Fibroblast of the conjunctiva (primary cell): Measurements from ENCODE around the gene GRAMD2B.
"Not testable (repeated sequence)": the region's sequence is repeated elsewhere in the genome, so short reads cannot be mapped to it uniquely, and the experiment has no call there.

Experiments used
- DNase-seq: peaks from one replicate; pipeline ENCODE4 v3.0.0-alpha.2; 2010; ENCODE audit warnings: low read depth

GRAMD2B gene, protein sequence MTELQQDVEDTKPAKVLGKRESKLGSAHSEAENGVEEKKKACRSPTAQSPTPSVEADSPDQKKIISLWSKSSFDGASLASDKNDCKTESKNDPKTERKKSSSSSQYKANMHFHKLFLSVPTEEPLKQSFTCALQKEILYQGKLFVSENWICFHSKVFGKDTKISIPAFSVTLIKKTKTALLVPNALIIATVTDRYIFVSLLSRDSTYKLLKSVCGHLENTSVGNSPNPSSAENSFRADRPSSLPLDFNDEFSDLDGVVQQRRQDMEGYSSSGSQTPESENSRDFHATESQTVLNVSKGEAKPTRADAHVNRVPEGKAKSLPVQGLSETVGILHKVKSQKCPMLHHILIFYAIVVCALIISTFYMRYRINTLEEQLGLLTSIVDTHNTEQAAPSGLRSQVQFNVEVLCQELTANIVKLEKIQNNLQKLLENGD

DNA sequence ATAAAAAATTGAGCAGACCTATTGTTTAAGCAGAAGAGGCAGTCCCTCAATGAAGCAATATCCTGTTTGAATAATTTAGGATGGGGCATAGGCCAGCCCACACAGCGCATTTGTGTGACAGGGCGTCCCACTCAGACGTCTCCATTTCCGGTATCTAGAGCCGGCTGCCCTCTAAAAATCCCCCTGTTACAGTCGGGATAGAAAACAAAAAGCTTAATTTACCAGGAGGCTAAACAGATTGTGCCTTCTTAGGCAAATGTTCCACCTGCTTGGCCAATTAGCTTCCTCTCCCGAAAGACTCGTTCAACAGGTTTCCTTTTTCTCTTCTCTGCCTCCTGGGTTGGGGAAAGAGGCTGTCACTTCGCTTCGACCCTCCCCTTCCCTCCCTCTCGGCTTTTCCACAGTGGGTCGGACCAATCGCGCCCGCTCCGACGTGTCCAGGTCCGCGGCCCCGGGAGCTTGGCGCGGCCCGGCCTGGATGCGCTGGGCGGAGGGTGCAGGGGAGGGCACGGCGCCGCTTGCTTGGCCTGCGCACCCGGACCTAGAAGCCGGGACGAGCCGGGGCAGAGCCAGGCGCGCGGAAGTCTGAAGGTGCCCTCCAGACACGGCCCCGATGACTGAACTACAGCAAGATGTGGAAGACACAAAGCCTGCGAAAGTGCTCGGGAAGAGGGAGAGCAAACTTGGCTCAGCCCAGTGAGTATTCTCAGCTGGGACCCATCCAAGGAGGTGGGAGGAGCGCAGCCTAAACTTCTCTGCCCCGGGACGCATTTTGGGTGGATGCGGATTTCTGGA is at the start of gene GRAMD2B:
TSS of gene GRAMD2B (plus strand) at position 416 of the 795 bp plus-strand sequence. CDS start at position 614, 198 bp downstream.
- DNase-seq, result peak; percentile 70

DNA sequence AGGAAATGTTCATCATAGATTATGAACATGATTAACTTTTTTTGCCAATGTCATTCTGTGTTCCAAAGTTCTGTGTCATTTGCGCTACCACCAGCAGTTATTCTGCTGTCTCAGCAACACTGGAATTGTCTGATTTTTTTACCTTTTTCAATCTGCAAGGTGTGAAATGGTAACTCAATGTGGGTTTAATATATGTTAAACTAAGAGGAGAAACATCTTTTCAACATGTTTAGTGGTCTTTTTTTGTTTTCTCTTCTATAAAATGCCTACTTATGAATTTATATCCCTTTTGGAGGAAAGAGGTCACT is 49.1 kb upstream of the GRAMD2B start:
- DNase-seq, result no peak

DNA sequence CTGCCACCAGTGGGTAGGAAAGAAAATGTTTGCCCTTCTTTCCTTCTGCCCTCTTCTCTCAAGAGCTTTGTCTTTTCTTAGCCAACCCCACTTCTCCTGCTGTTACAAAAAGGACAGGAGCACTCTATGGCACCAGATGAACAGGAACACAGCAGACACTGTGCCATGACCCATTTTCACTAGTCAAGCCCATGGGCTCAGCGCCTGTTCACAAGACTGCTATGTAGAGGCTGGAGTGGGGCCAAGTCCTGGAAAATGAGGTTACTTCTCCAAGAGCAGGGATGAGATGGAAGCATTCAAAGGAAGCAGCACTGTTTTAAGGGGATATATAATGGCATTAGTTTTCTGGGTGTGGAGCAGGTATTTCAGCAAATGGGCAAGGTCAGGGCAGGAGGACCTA is 46.8 kb upstream of the GRAMD2B start:
- no peak for DNase-seq

DNA sequence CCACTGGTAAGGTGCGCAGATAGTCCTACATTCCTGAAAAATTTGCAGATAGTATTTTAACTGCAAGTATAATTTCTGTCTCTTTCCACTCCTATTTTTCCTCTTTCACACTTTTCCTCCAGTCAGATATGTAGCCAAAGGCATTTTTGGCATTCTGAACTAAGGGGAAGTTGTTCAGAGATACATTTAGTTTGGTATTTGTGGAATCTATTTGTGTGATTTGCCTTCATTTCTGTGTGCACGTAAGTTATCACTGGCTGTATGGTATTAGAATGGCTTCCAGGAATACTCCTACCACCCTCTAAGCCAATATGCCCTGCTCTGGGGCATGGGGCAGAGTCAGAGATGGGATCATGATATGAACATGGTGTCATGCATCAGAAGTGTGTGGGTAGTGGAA is 45.8 kb upstream of the GRAMD2B start:
- DNase-seq, result no peak

GRCh38 chr5:126380316-126380715 is 42.9 kb upstream of the GRAMD2B start:
- not testable (repeated sequence) for DNase-seq

- DNase-seq, result no peak
Measured at GRCh38 chr5:126383246-126383645, 40.0 kb upstream of the GRAMD2B start.

DNA sequence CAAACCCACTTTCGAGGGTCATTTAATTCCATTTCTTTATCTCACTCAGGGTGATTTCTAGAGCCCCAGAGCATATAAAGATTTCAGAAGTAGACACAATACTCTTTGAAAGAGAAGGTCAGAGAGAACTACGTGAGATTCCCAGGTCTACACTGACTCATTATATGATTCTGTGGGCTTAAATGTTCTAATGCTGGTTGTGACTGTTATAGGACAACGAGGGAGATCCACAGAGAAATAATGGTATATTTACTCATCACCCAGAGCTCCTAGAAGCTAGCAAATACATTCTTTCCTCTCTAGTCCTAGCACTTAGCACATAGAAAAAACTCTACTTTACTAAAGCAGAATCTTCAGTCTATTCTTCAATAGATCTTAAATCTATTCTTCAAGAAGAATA is 39.4 kb upstream of the GRAMD2B start:
- no peak for DNase-seq

DNA sequence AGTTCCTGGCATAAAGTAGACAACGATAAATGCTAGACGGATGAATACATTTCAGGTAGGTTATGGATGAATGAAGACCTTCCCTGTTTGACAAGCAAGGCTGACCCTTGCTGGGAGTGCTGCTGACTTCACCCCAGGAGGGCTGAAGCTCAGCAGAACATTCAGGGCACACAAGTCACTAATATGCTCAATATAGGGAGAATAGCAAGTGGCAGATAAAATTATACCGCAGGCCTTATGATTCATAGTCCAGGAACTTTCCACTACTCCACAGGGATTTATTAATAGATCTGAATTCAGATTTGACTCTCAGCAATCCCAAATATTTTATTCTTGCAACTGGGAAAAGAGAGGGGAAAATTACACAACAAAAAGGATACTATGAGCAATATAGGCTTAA is 38.2 kb upstream of the GRAMD2B start:
- DNase-seq, result no peak

DNA sequence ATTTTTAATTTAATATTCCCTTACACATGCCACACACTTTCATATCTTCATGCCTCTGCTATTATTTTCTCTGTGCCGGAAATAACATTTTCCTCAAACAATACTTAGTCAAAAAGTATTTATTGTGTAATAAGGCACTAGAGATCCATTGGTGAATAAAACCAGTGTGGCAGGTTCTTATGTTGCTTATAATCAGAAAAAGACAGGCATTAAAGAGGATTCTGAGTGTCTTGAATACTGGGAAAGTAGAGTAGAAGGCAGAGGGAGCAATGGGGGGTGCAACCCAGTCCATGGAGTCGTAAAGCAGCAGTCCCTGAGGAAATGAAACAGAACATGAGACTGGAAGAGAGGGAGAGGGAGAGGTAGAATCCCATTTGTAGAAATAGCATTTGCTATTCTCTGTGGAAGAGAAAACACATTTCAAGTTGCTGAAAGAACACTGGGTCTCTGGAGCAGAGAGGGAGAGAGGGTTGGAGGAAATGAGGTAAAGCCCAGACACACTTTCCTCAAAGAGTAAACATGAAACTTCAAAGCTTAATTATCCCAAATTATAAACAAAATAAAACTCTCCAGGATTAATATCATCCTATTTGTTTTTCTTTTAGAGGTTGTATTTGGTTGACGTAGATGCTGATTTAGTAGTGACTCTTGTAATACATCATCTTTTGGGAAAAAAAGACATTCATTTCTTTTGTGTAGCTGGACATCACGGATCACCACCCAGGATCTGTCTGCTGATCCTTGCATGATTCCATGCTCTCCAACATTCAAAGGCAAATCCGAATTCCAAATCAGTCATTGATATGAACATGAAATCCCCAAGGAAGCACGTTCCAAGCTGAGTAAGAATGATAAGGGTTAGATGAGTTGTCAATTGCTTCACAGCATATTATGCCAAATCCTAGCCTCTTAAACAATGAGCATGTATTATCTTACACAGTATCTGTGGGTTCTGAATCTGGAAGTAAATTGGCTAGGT is 37.4 kb upstream of the GRAMD2B start:
- no peak for DNase-seq

- DNase-seq, result no peak
Measured at GRCh38 chr5:126389179-126389578, 34.0 kb upstream of the GRAMD2B start.

GRCh38 chr5:126390051-126390450 is 33.2 kb upstream of the GRAMD2B start:
- DNase-seq, result no peak

DNA sequence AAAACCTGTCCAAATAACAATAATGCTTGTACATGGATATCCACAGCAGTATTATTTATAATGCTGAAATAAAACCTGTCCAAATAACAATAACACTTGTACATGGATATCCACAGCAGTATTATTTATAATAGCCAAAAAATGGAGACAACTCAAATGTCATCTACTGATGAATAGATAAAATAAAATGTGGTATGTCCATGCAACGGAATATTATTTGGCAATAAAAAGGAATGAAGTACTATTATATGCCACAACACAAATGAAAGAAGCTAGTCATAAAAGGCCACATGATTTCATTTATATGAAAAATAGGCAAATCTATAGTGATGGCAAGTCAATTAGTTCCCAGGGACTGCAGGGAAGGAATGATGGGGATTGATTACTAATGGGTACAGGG is 31.8 kb upstream of the GRAMD2B start:
- DNase-seq, result no peak

- DNase-seq, result no peak
Measured at GRCh38 chr5:126394211-126394788, 28.9 kb upstream of the GRAMD2B start.

DNA sequence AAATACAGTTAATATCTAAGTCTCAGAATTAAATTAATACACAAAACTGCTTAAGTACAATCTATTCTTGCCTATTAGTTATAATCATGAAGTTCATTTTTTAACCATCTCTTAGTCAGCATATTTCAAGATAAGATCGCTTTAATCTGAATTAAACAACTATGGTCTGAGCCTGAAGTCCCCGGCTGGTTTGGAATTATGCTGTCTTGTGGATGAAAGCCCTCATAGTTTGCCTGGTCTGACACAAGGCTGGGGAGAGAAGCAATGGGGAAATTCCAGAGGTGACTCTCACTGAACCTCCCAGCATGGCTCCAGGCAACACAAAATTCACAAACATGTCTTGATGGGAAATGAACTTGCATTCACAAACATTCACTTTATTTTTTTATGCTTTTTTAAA is 28.0 kb upstream of the GRAMD2B start:
- DNase-seq, result no peak

GRCh38 chr5:126395605-126396004 is 27.6 kb upstream of the GRAMD2B start:
- DNase-seq, result no peak

GRCh38 chr5:126396721-126397120 is 26.5 kb upstream of the GRAMD2B start:
- DNase-seq, result not testable (repeated sequence)

- no peak for DNase-seq
Measured at GRCh38 chr5:126398791-126399190, 24.4 kb upstream of the GRAMD2B start.

- DNase-seq, result no peak
Measured at GRCh38 chr5:126400621-126401251, 22.5 kb upstream of the GRAMD2B start.

DNA sequence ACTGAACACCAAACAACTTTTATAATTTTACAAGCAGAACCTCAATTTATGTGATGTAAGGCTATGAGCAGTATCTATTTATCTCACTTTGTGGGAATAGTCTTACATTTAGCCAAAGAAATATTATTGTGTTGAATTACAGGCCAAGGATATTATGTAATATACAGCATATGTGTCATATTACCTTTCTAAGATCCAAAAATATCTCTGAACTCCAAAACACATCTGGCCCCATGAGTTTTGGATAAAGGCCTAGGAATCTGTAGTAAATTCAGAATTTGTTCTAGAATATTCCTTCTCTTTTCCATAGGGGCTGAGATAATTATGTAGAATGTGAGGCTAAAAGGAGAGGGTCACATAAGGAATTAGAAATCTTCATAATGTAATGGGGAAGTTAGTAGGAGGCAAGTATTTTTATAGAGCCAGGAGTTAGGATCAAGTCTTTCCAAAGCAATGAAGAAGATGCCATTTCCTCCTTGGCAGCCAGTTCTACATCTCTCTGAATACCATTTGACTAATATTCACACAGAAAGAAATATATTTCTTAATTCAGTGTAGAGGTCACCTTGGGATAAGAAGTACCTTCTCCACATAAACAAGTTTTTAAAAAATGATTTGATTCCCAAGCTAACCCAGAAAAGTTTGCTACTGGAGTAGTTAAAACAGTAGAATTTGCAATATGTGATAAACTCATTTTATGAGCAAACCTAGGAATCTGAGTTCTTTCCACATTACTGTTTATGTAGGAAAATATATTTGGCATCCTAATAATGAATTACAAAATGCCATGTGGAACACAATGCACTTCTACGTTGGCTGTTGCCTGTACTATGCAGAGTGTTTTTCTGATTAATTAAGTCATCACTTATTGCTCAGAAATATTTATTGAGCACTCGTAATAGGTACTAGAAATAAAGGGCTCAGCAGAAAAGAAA is 20.3 kb upstream of the GRAMD2B start:
- DNase-seq, result no peak

GRCh38 chr5:126403876-126404275 is 19.3 kb upstream of the GRAMD2B start:
- DNase-seq, result peak; percentile 28
